Melanocyte of skin (primary cell): ENCODE measurements around the gene BABAM2. TPM values are rescaled to one million over a fixed set of nuclear protein-coding genes. Genes with fewer than 3 reads are reported as not detected.

ENCODE experiments used
- small RNA-seq, 2 donors: library from RNA; depleted of rRNA; stranded (forward); fragments of <200 nt; gene quantifications; one replicate each; pipeline ENCODE3, GENCODE V24; 2012
- total RNA-seq, 2 donors: library from RNA; depleted of rRNA; stranded (reverse); fragments of >200 nt; gene quantifications; 2 replicates each; pipeline ENCODE4 v1.2.3, GENCODE V29; 2012

Gene BABAM2
- 10 to 100 TPM; 31.3 to 49.2 TPM for total RNA-seq

GRCh38 chr2:27890146-27890923 lies at the start of gene BABAM2, which contains the start of gene RBKS:
BABAM2 (plus strand) TSS chr2:27890729; CDS start chr2:27894557, 3,828 bp downstream.
RBKS (minus strand) TSS chr2:27890387; CDS start chr2:27890345, 42 bp downstream.

Small RNA genes within 50 kb of the gene (small RNA-seq; reads per million reads assigned to genes)
- 0 reads per million in 2 donors for gene MIR4263
- gene RF02271 = 0 reads per million in 2 donors

Other genes with a start within 250 kb of the BABAM2 start
- gene SUPT7L, start 227.1 kb upstream of the BABAM2 start, total RNA-seq = 10 to 100 TPM; 35.0 to 44.7 TPM
- 10 to 100 TPM; 27.6 to 33.0 TPM for gene SLC4A1AP, start 226.8 kb upstream of the BABAM2 start, total RNA-seq
- 10 to 100 TPM; 49.9 to 64.6 TPM for gene MRPL33, start 119.0 kb upstream of the BABAM2 start, total RNA-seq
- gene RBKS, start 342 bp upstream of the BABAM2 start, total RNA-seq = 1 to 10 TPM; 1.4 to 2.0 TPM